ENCODE measurements around the gene CAPN5.

- TF ChIP-seq ZNF407 (CRISPR knock-in tag; IDR thresholded peaks at IDR 0.05; ENCODE audit: not compliant biosample characterization) (no peak), CENPT (CRISPR knock-in tag; IDR thresholded peaks at IDR 0.05; ENCODE audit: low read depth) (no peak), RFX5 (IDR thresholded peaks at IDR 0.05; ENCODE audit: low read depth, low read length) (no peak)
Measured at GRCh38 chr11:77059806-77060205, 7.0 kb upstream of the CAPN5 start.

All from HepG2 (cell line).